Measurements from ENCODE around the gene SEMA4D. TPM values are rescaled to one million over a fixed set of nuclear protein-coding genes. Genes with fewer than 3 reads are reported as not detected.

The SEMA4D gene
- total and polyA plus RNA-seq, 2 experiments from 2014 or later = 9.4 to 10.4 TPM

- Histone ChIP-seq H3K36me3 (replicated peaks; ENCODE audit: insufficient read depth, low read depth) (no peaks in the 10 kb centered on the region), H3K79me2 (no peaks in the 10 kb centered on the region), H4K20me1 (ENCODE audit: insufficient read depth, poor library complexity, severe bottlenecking) (no peaks in the 10 kb centered on the region), H3K9me3 (ENCODE audit: low read depth) (no peaks in the 10 kb centered on the region), H3K4me1 (ENCODE audit: insufficient read depth) (no peaks in the 10 kb centered on the region), H3K27me3 (no peaks in the 10 kb centered on the region), H3K4me2 (no peak overlapping the region), H2AFZ (no peak overlapping the region), H3K27ac (no peak overlapping the region), H3K4me3 (no peak overlapping the region), H3K9me2 (replicated peaks; ENCODE audit: insufficient read depth) (no peaks in the 10 kb centered on the region)
- no peak for TF ChIP-seq EZH2phosphoT487 (IDR thresholded peaks at IDR 0.05; ENCODE audit: low read depth, severe bottlenecking, unreplicated experiment)
- TF ChIP-seq CTCF (IDR thresholded peaks at IDR 0.05; ENCODE audit: poor library complexity) = no peak
- TF ChIP-seq EZH2 (IDR thresholded peaks at IDR 0.05; ENCODE audit: borderline replicate concordance) = no peak
- no peak for DNase-seq (ENCODE audit: low spot score)
- WGBS (ENCODE audit: low lambda C conversion rate, missing lambda C conversion rate) = 76% methylated on average over 11 of the region's 11 CpGs
Measured at GRCh38 chr9:89448381-89448780, 49.5 kb downstream of the SEMA4D start.

- no peak for DNase-seq (ENCODE audit: low spot score)
- H4K20me1 ChIP-seq (ENCODE audit: insufficient read depth, poor library complexity, severe bottlenecking) = no peaks in the 10 kb centered on the region
- no peaks in the 10 kb centered on the region for H3K9me2 ChIP-seq (replicated peaks; ENCODE audit: insufficient read depth)
- H3K4me1 ChIP-seq (ENCODE audit: insufficient read depth) = peaks cover 3% of the 10 kb centered on the region
- H3K36me3 ChIP-seq (replicated peaks; ENCODE audit: insufficient read depth, low read depth) = no peaks in the 10 kb centered on the region
- TF ChIP-seq EZH2phosphoT487 (IDR thresholded peaks at IDR 0.05; ENCODE audit: low read depth, severe bottlenecking, unreplicated experiment) = no peak
- TF ChIP-seq EZH2 (IDR thresholded peaks at IDR 0.05; ENCODE audit: borderline replicate concordance) = no peak
- TF ChIP-seq CTCF (IDR thresholded peaks at IDR 0.05; ENCODE audit: poor library complexity) = no peak
- no peaks in the 10 kb centered on the region for H3K79me2 ChIP-seq
- WGBS (ENCODE audit: low lambda C conversion rate, missing lambda C conversion rate) = 99% methylated on average over 8 of the region's 8 CpGs
- no peak overlapping the region for H3K27ac ChIP-seq
- no peaks in the 10 kb centered on the region for H3K27me3 ChIP-seq
- no peak overlapping the region for H2AFZ ChIP-seq
- no peak overlapping the region for H3K4me2 ChIP-seq
- H3K4me3 ChIP-seq = no peak overlapping the region
- no peaks in the 10 kb centered on the region for H3K9me3 ChIP-seq (ENCODE audit: low read depth)
Measured at GRCh38 chr9:89447416-89447815, 50.5 kb downstream of the SEMA4D start.

- no peaks in the 10 kb centered on the region for H3K9me2 ChIP-seq (replicated peaks; ENCODE audit: insufficient read depth)
- no peak overlapping the region for H3K27ac ChIP-seq
- H2AFZ ChIP-seq = no peak overlapping the region
- H3K4me3 ChIP-seq = no peak overlapping the region
- 98% methylated on average over 8 of the region's 8 CpGs for WGBS (ENCODE audit: low lambda C conversion rate, missing lambda C conversion rate)
- TF ChIP-seq EZH2phosphoT487 (IDR thresholded peaks at IDR 0.05; ENCODE audit: low read depth, severe bottlenecking, unreplicated experiment) = no peak
- no peak for TF ChIP-seq EZH2 (IDR thresholded peaks at IDR 0.05; ENCODE audit: borderline replicate concordance)
- TF ChIP-seq CTCF (IDR thresholded peaks at IDR 0.05; ENCODE audit: poor library complexity) = no peak
- no peaks in the 10 kb centered on the region for H3K9me3 ChIP-seq (ENCODE audit: low read depth)
- H3K79me2 ChIP-seq = no peaks in the 10 kb centered on the region
- H3K4me2 ChIP-seq = no peak overlapping the region
- H3K4me1 ChIP-seq (ENCODE audit: insufficient read depth) = peaks cover 7% of the 10 kb centered on the region
- H3K27me3 ChIP-seq = no peaks in the 10 kb centered on the region
- no peaks in the 10 kb centered on the region for H3K36me3 ChIP-seq (replicated peaks; ENCODE audit: insufficient read depth, low read depth)
- H4K20me1 ChIP-seq (ENCODE audit: insufficient read depth, poor library complexity, severe bottlenecking) = no peaks in the 10 kb centered on the region
- DNase-seq (ENCODE audit: low spot score) = no peak
Measured at GRCh38 chr9:89446961-89447310, 51.0 kb downstream of the SEMA4D start.
